Body of pancreas (tissue), 4 donors: ENCODE results near the gene ZNF407. TPM values are rescaled to one million over a fixed set of nuclear protein-coding genes. Genes with fewer than 3 reads are reported as not detected.

Source experiments
- ATAC-seq: fragments of 150-250 bp; one replicate; pipeline ENCODE4 v1.9.1; 2016
- DNase-seq, 4 donors: peaks; one replicate each; pipeline ENCODE4 v3.0.0-alpha.2; 2019
- H3K27ac ChIP-seq, 4 donors: fragments of 200-600 bp; sonication (generic); 1 replicate in 3 of 4; 2 replicates in 1 of 4; pipeline versions ENCODE4 v1.5.1 to v1.6.1; 2016 to 2019; ENCODE audit warnings: mild to moderate bottlenecking in 1 of 4, mixed read lengths in 1 of 4, moderate library complexity in 1 of 4
- H3K27me3 ChIP-seq, 2 donors: fragments of 200-600 bp; sonication (generic); one replicate each; pipeline ENCODE4 v1.6.0; 2016; ENCODE audit warnings: mild to moderate bottlenecking in 1 of 2
- H3K36me3 ChIP-seq, 2 donors: fragments of 200-600 bp; sonication (generic); replicated peaks in 1 of 2; 2 replicates each; pipeline ENCODE4 v1.5.1; 2016; ENCODE audit warnings: low read depth in 2 of 2; ENCODE audit not compliant: insufficient read depth in 1 of 2
- H3K4me1 ChIP-seq: fragments of 200-600 bp; sonication (generic); one replicate; pipeline ENCODE4 v1.6.0; 2016
- H3K4me3 ChIP-seq, 2 donors: fragments of 200-600 bp; sonication (generic); 1 replicate in 1 of 2; 2 replicates in 1 of 2; pipeline ENCODE4 v1.5.1; 2016 to 2019
- H3K9me3 ChIP-seq, 3 donors: fragments of 200-600 bp; sonication (generic); 1 replicate in 2 of 3; 2 replicates in 1 of 3; pipeline ENCODE4 v1.5.1; 2016
- CTCF ChIP-seq, 7 experiments: fragments of 450-650 bp in 4 of 7; fragments of 200-600 bp in 3 of 7; sonication (generic) in 3 of 7; IDR thresholded peaks; one replicate each; pipeline ENCODE4 v1.5.1; 2016 to 2019; ENCODE audit warnings: antibody characterized with exemption in 7 of 7
- POLR2A ChIP-seq, 3 donors: fragments of 450-650 bp; IDR thresholded peaks; one replicate each; pipeline ENCODE4 v1.6.1; 2016; ENCODE audit warnings: antibody characterized with exemption in 3 of 3, mild to moderate bottlenecking in 2 of 3
- WGBS, 2 donors: methylation state at CpG; one replicate each; pipeline ENCODE4 v1.1.5; 2017; 5-methylcytosine and 5-hydroxymethylcytosine counted together
- intact Hi-C: fragments of 100-400 bp; cut with DNase I; formaldehyde crosslinking; loops from one replicate; pipeline ENCODE4 v1.15.1; 2023
- total RNA-seq, 2 donors: library from RNA; depleted of rRNA; stranded (reverse); fragments of >200 nt; gene quantifications; one replicate each; pipeline ENCODE4 v1.1.0, GENCODE V29; 2016

The ZNF407 gene
- total RNA-seq, 2 donors from 2014 or later: 14.3 to 19.1 TPM

- ATAC-seq (no peak), DNase-seq (no peak)
- intact Hi-C loops: no loop called here
- WGBS, 2 donors: 89 to 90% methylated on average over 8 to 10 of the region's 10 CpGs
- no peaks in the 10 kb centered on the region for H3K27me3 ChIP-seq
- no peaks in the 10 kb centered on the region for H3K36me3 ChIP-seq
- no peak overlapping the region for H3K4me3 ChIP-seq
- H3K27ac ChIP-seq: no peak overlapping the region
- no peaks in the 10 kb centered on the region for H3K9me3 ChIP-seq
- TF ChIP-seq POLR2A (IDR thresholded peaks at IDR 0.05) (no peak), CTCF (IDR thresholded peaks at IDR 0.05) (no peak)
- H3K4me1 ChIP-seq: no peaks in the 10 kb centered on the region
Observed at GRCh38 chr18:75048776-75049454, 451.2 kb downstream of the ZNF407 start.

DNA sequence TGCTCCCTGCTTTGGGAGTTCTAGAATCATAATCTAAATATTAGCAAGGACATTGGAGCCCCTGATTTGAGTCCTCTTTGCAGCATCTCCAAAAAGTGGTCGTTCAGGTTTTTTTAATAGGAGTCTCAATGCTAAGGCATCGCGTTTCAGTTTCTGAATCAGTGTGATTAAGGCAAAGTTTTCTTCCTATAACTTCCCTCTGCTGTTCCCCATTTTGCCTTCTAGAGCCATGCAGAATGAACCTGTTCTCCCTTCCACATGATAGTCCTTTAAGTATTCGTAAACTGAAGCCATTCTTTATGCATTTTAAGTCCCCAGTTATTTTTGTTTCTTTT, 451.8 kb downstream of the ZNF407 start:
- no peak for ATAC-seq
- intact Hi-C loops: no loop called here
- 89 to 94% methylated on average over 4 of the region's 4 CpGs for WGBS, 2 donors
- Histone ChIP-seq H3K36me3 (no peaks in the 10 kb centered on the region), H3K4me1 (no peaks in the 10 kb centered on the region), H3K9me3 (no peaks in the 10 kb centered on the region), H3K27ac (no peak overlapping the region), H3K27me3 (no peaks in the 10 kb centered on the region), H3K4me3 (no peak overlapping the region)
- no peak for TF ChIP-seq POLR2A (IDR thresholded peaks at IDR 0.05)
- no peak for TF ChIP-seq CTCF (IDR thresholded peaks at IDR 0.05)
- no peak for DNase-seq

GRCh38 chr18:75051757-75052156, 454.1 kb downstream of the ZNF407 start:
- intact Hi-C loops: no loop called here
- 93% methylated on average over 9 of the region's 9 CpGs for WGBS, 2 donors
- no peak for ATAC-seq

DNA sequence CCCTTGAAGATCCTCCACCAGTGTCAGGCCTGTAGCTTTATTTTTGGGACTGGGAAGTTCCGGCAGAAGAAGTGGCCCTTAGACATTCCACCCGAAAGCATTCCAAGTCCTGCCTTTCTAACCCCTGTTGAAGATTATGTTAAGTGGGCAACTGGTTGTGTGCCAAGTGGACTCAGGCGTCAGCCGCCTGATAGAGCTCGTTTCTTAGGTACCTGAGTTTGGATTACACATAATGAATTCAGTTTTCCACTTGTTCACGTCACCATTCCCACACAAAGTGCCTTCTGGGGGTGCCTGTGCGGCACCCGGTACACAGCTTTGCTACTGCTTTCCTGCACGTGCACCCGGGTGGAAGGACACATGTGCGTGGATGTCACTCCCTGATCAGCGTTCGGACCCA, 454.8 kb downstream of the ZNF407 start:
- 93 to 95% methylated on average over 13 of the region's 13 CpGs for WGBS, 2 donors
- no peak overlapping the region for H3K27ac ChIP-seq
- TF ChIP-seq CTCF (IDR thresholded peaks at IDR 0.05) (no peak), POLR2A (IDR thresholded peaks at IDR 0.05) (no peak)
- intact Hi-C loops: no loop called here
- no peaks in the 10 kb centered on the region for H3K9me3 ChIP-seq
- H3K4me3 ChIP-seq: no peak overlapping the region
- no peaks in the 10 kb centered on the region for H3K4me1 ChIP-seq
- no peaks in the 10 kb centered on the region for H3K27me3 ChIP-seq
- ATAC-seq: no peak
- no peaks in the 10 kb centered on the region for H3K36me3 ChIP-seq
- DNase-seq: no peak

More at GRCh38 chr18:75051757-75052156, 454.1 kb downstream of the ZNF407 start:
- H3K4me3 ChIP-seq: no peak overlapping the region
- no peak for DNase-seq
- no peaks in the 10 kb centered on the region for H3K27me3 ChIP-seq
- H3K27ac ChIP-seq: no peak overlapping the region
- no peaks in the 10 kb centered on the region for H3K9me3 ChIP-seq
- no peaks in the 10 kb centered on the region for H3K36me3 ChIP-seq
- TF ChIP-seq POLR2A (IDR thresholded peaks at IDR 0.05) (no peak), CTCF (IDR thresholded peaks at IDR 0.05) (no peak)
- H3K4me1 ChIP-seq: no peaks in the 10 kb centered on the region

DNA sequence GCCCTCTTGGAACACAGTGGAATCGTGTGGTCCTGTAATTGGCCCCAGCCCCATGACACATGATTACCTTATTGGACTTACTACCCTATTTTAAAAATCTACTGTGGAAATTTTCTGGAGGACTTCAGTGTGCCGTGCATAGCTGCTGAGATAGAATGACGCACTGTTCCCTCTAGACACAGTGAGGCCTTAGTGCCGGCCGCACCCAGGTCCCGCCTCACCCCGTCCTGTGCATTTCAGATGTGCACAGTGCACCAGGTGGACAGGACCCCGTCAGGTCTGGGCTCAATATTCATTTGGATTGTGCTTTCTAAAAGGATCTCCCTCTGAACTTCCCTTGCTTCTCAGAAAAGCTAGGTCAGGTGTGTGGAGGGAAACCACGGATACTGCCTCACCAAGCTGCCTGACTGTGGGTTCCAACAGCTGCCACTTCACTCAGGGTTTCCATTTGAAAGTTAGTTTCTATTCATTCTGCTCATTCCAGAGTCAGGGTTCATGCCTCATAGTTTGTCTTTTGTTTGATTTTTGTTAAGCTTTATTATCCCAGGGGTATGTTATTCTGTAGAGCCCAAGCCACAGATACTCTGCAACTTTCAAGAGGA, 455.5 kb downstream of the ZNF407 start:
- intact Hi-C loops: no loop called here
- Histone ChIP-seq H3K9me3 (no peaks in the 10 kb centered on the region), H3K4me1 (no peaks in the 10 kb centered on the region), H3K4me3 (no peak overlapping the region), H3K36me3 (no peaks in the 10 kb centered on the region), H3K27ac (no peak overlapping the region), H3K27me3 (no peaks in the 10 kb centered on the region)
- 91 to 97% methylated on average over 9 of the region's 9 CpGs for WGBS, 2 donors
- no peak for DNase-seq
- TF ChIP-seq POLR2A (IDR thresholded peaks at IDR 0.05) (no peak), CTCF (IDR thresholded peaks at IDR 0.05) (no peak)
- no peak for ATAC-seq
